IgD-negative memory B cell (primary cell): ENCODE results near the gene ERCC6. TPM values are rescaled to one million over a fixed set of nuclear protein-coding genes. Genes with fewer than 3 reads are reported as not detected.
A peak's percentile ranks its signal among the peaks of the same experiment; 100 is the strongest.

ENCODE experiments used
- H3K27ac Mint-ChIP-seq, 3 donors: one replicate each; pipeline ENCODE4 v1.8.0; 2020 to 2022; ENCODE audit warnings: mild to moderate bottlenecking in 3 of 3, mixed read lengths in 3 of 3, moderate library complexity in 1 of 3
- H3K27me3 Mint-ChIP-seq: one replicate; pipeline ENCODE4 v1.8.0; 2021; ENCODE audit warnings: mixed read lengths
- H3K36me3 Mint-ChIP-seq: one replicate; pipeline ENCODE4 v1.8.0; 2020; ENCODE audit warnings: mild to moderate bottlenecking, mixed read lengths
- H3K4me1 Mint-ChIP-seq, 3 donors: one replicate each; pipeline ENCODE4 v1.8.0; 2020 to 2022; ENCODE audit warnings: mixed read lengths in 3 of 3, mild to moderate bottlenecking in 1 of 3
- H3K4me3 Mint-ChIP-seq, 4 donors: one replicate each; pipeline ENCODE4 v1.8.0; 2020 to 2022; ENCODE audit warnings: mild to moderate bottlenecking in 4 of 4, mixed read lengths in 4 of 4, moderate library complexity in 3 of 4
- H3K9me3 Mint-ChIP-seq, 3 donors: one replicate each; pipeline ENCODE4 v1.8.0; 2020 to 2021; ENCODE audit warnings: mixed read lengths in 3 of 3, mild to moderate bottlenecking in 1 of 3
- polyA plus RNA-seq: library from polyadenylated mRNA; unstranded; fragments of 300-500 nt; fragmentation: Illumina TruSeq; gene quantifications from one replicate; pipeline ENCODE4 v1.2.3, GENCODE V29; 2021

The ERCC6 gene
- 12.4 TPM for polyA plus RNA-seq

DNA sequence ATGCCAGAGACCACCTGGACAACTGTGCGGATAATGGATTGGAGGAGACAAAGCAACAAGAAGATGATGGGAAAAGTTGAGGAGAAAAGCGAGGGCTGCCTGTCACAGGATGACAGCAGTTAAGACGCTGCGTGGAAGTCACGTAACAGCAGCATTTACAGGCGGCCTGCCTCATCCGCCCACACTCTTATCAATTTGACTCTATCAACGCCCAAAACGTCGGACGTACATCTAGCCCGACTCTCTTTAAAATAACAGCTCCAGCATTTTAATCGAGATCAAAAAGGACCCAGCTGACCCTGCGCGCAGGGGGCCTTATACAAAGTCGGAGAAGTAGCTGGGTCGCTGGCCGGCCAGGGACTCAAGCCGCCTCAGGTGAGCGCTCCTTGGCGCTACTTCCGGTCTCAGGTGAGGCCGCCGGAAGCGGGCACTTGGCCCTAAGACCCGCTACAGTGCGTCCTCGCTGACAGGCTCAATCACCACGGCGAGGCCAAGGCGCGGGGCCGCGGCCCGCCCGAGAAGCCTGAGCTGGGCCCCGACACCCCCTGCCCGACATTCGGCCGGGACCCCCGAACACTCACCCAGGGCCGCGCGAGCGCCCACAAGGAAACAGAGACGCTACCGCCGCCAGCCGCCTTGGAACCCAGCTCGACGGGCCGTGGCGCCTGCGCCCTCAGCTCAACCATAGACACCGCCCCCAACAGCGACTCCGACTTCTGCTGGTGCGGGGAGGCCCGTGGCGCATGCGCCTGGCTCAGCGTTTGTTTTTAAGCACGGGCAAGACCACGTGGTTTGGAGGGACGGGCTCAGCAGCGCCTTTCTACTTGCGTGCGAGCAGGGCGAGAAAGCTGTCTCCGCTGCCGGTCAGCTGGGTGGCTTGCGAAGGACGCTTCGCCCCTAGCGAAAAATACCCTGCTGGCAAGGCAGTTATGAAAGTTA lies at the start of gene ERCC6:
TSS of gene ERCC6 (minus strand) at position 741 of the 939 bp plus-strand sequence.
- no peaks in the 10 kb centered on the region for H3K36me3 Mint-ChIP-seq
- peaks cover 4% of the 10 kb centered on the region for H3K27me3 Mint-ChIP-seq
- peaks cover 28 to 42% (median 30%) of the 10 kb centered on the region in 3 donors for H3K4me1 Mint-ChIP-seq
- peak within 1 kb of the TSS; percentile 92 to 99 (median 98) for H3K27ac Mint-ChIP-seq
- peak within 1 kb of the TSS; percentile 90 to 94 (median 94) for H3K4me3 Mint-ChIP-seq
- peaks cover 0 to 2% (median under 1%) of the 10 kb centered on the region in 3 donors for H3K9me3 Mint-ChIP-seq

DNA sequence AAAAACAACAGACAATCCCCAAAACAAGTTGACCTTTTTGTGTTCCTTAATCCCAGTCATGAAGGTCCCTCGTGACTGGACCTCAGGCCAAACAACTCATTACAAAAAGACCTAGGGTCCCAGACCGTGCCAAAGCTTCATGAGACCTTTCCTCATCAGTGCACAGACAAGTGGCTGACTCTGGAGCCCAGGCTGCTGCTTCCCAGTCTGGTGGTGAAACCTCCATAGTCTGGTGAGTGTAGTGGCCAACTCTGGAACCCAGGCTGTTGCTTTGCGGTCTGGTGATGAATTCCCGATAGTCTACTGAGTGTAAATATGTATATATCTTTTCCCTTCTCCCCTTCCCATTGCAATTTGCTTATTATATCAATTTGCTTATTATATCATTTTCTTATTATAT lies 49.1 kb upstream of the ERCC6 start:
- peaks cover 6% of the 10 kb centered on the region for H3K27me3 Mint-ChIP-seq
- H3K4me1 Mint-ChIP-seq: peaks cover 0 to under 1% (median under 1%) of the 10 kb centered on the region in 3 donors
- peaks cover 2 to 15% (median 3%) of the 10 kb centered on the region in 3 donors for H3K9me3 Mint-ChIP-seq
- no peak overlapping the region for H3K4me3 Mint-ChIP-seq
- no peaks in the 10 kb centered on the region for H3K36me3 Mint-ChIP-seq
- no peak overlapping the region for H3K27ac Mint-ChIP-seq

DNA sequence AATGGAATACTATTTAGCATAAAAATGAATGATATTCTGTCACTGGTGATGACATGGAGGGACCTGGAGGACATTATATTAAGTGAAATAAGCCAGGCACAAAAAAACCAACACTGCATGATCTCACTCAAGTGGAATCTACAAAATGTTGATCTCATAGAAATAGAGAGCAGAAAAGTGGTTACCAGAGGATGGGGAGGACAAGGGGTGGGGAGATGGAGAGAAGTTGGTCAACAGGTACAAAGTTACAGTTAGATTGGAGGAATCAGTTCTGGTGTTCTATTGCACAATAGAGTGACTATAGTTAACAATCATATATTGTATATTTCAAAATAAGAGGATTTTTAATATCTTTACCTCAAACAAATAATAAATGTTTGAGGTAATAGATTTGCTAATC lies 46.5 kb upstream of the ERCC6 start:
- Mint-ChIP-seq H3K36me3 (no peaks in the 10 kb centered on the region), H3K9me3 (peaks cover 3 to 15% (median 3%) of the 10 kb centered on the region in 3 donors), H3K27me3 (peaks cover 10% of the 10 kb centered on the region), H3K4me1 (peaks cover 0 to 3% (median 3%) of the 10 kb centered on the region in 3 donors), H3K27ac (no peak overlapping the region), H3K4me3 (no peak overlapping the region)

DNA sequence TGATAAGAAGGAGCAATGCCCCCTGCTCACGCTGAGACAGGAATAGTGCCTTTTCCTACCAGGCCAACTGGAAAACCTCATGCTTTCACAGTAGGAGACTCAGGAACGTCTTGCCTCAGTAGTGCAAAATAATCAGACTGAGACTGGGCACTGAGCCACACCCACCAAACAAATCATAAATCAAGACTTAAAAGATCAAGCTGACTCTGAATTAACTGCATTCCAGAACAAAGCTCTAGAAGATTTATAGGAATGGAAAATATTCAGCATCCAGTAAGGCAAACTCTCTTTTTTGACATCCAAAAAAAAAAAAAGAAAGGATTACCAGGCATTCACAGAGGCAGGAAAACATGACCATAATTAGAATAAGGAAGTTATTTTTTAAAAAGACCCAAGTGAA lies 40.7 kb upstream of the ERCC6 start:
- Mint-ChIP-seq H3K4me3 (no peak overlapping the region), H3K27me3 (peaks cover 14% of the 10 kb centered on the region), H3K27ac (no peak overlapping the region), H3K9me3 (peaks cover 0 to 1% (median 0%) of the 10 kb centered on the region in 3 donors), H3K36me3 (peaks cover 2% of the 10 kb centered on the region), H3K4me1 (peaks cover 0 to 3% (median 3%) of the 10 kb centered on the region in 3 donors)

DNA sequence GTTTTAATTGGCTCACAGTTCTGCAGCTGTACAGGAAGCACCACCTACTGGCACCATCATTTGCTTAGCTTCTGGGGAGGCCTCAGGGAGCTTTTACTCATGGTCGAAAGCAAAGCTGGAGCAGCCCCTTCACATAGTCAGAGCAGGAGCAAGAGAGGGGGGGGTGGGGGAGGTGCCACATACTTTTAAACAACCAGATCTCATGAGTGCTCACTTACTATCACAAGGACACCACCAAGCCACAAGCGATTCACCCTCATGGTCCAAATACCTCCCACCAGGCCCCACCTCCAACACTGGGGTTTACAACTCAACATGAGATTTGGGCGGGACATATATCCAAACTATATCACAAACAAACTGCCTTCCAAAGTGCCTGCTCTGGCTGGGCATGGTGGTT lies 39.5 kb upstream of the ERCC6 start:
- Mint-ChIP-seq H3K4me3 (no peak overlapping the region), H3K9me3 (peaks cover 0 to 1% (median 0%) of the 10 kb centered on the region in 3 donors), H3K36me3 (peaks cover 2% of the 10 kb centered on the region), H3K4me1 (peaks cover 0 to 3% (median 3%) of the 10 kb centered on the region in 3 donors), H3K27ac (no peak overlapping the region), H3K27me3 (peaks cover 14% of the 10 kb centered on the region)

DNA sequence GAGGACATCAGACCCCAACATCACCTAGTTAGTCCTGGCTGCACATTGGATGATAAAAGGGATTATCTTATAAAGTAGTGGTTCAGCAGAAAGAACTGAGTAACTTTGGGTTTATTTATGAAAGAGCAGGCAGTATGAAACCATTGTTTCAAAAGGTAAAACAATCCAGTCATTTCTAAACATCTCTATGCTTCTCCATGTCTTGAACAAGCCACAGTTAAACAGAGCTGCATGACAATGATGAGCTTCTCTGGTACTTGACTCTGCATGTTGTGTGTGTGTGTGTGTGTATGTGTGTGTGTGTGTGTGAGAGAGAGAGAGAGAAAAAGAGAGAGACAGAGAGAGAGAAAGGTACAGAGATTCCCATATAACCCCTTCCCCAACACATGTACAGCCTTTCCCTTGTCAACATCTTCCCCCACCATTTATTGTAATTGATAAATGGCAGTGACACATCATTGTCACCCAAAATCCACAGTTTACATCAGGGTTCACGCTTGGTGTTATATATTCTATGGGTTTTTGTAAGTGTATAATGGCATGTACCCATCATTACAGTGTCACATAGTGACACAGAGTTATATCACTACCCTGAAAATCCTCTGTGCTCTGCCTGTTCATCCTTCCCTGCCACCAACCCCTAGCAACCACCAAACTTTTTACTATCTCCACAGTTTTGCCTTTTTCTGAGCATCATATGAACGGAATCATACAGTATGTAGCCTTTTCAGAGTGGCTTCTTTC lies 38.4 kb upstream of the ERCC6 start:
- H3K27me3 Mint-ChIP-seq: peaks cover 12% of the 10 kb centered on the region
- peaks cover 2% of the 10 kb centered on the region for H3K36me3 Mint-ChIP-seq
- no peak overlapping the region for H3K27ac Mint-ChIP-seq
- H3K4me1 Mint-ChIP-seq: peaks cover 0 to 3% (median 3%) of the 10 kb centered on the region in 3 donors
- H3K4me3 Mint-ChIP-seq: no peak overlapping the region
- no peaks in the 10 kb centered on the region for H3K9me3 Mint-ChIP-seq

DNA sequence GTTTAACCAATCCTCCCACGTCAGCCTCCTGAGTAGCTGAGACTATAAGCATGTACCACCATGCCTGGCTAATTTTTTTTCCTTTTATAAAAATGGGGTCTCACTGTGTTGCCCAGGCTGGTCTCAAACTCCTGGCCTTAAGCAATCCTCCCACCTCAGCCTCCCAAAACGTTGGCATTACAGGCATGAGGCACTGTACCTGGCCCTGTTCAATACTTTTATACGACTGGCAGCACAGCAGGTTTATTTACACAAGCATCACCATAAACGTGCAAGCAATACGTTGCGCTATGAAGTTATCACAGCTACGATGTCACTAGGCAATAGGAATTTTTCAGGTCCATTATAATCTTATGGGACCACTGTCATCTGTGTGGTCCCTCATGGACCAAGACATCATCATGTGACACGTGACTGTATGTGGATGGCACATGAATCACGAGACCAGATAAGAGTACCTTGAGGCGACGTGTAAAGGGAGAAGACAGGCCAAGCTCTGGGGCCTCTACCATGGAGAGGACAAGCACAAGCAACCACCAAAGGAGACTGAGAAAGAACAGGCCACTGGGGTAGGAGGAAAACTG lies 36.7 kb upstream of the ERCC6 start:
- peaks cover 2% of the 10 kb centered on the region for H3K36me3 Mint-ChIP-seq
- H3K9me3 Mint-ChIP-seq: no peaks in the 10 kb centered on the region
- no peaks in the 10 kb centered on the region for H3K4me1 Mint-ChIP-seq
- H3K27ac Mint-ChIP-seq: no peak overlapping the region
- no peak overlapping the region for H3K4me3 Mint-ChIP-seq
- H3K27me3 Mint-ChIP-seq: peaks cover 6% of the 10 kb centered on the region

DNA sequence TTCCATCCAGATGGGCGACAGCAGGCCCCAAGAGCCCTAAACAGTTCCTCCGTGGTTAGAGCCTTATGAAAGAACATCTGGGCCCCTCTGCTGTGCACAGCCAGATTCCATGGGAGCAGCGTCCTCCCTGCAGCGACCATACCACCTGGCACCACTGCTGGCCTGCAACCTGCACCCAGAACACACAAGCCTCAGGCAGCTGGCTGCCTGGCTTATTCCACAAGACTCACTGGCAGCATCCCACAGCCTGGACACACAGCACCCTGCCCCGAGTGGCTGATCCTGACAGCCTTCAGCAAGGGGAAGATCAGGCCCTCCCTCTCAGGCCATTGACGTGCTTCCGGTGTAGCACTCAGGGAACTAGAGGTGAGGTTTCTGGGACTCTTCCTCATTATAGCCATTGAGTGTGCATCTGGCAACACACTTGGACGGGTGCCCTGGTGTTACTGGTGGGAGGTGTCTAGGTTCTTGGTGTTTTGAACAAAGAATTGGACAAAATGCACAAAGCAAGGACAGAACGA lies 33.7 kb upstream of the ERCC6 start:
- peaks cover 4 to 8% (median 5%) of the 10 kb centered on the region in 3 donors for H3K9me3 Mint-ChIP-seq
- H3K4me3 Mint-ChIP-seq: no peak overlapping the region
- H3K27me3 Mint-ChIP-seq: peaks cover 6% of the 10 kb centered on the region
- peaks cover 7 to 14% (median 13%) of the 10 kb centered on the region in 3 donors for H3K4me1 Mint-ChIP-seq
- H3K36me3 Mint-ChIP-seq: peaks cover 2% of the 10 kb centered on the region
- H3K27ac Mint-ChIP-seq: peak overlapping the region in 1 of 3 donors; percentile 37

DNA sequence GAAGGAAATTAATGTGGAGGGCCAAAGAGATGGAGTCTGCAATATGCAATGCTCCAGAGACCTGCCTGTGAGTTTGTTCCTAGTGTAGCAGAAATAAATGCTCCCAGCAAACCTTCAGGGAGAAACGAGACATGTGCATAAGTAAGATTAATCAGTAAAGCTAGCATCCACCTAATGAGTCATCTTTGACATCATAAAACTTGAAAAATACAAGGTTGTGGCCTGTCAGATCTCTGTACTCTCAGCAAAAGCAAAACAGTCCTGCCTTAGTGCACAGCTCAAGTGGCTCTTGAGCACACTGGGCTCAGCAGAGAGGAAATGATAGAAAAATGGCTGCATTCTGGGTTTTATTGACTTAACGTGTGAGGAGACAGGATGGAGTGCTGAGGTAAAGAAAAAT lies 32.5 kb upstream of the ERCC6 start:
- Mint-ChIP-seq H3K27me3 (peaks cover 6% of the 10 kb centered on the region), H3K4me1 (peaks cover 7 to 19% (median 16%) of the 10 kb centered on the region in 3 donors), H3K27ac (no peak overlapping the region), H3K4me3 (no peak overlapping the region), H3K9me3 (peaks cover 8 to 15% (median 10%) of the 10 kb centered on the region in 3 donors), H3K36me3 (peaks cover 2% of the 10 kb centered on the region)

DNA sequence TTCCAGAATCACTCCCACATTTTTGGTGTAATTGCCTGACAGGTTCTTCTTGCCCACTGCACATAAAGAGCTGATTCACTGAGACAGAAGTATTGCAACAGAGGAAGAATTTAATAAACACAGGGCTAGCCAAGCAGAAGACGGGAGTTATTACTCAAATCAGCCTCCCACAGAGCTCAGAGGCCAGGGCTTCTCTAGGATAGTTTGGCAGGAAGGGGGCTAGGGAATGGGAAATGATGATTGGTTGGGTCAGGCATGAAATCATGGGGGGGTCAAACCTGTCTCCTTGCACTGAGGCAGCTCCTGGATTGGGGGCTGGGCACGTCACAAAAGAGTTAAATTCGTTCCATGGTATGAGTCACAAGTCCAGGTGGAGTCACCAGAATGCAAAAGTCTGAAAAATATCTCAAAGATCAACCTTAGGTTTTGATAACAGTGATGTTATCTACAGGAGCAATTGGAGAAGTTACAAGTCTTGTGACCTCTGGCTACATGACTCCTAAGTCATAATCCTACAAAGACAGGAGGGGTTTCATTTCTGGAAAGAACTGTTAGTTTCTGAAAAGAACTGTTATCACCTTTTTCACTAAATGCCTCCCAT lies 30.2 kb upstream of the ERCC6 start:
- Mint-ChIP-seq H3K4me3 (no peak overlapping the region), H3K27me3 (peaks cover 6% of the 10 kb centered on the region), H3K36me3 (no peaks in the 10 kb centered on the region), H3K4me1 (peaks cover 7 to 19% (median 18%) of the 10 kb centered on the region in 3 donors), H3K27ac (no peak overlapping the region), H3K9me3 (peaks cover 8 to 15% (median 10%) of the 10 kb centered on the region in 3 donors)

DNA sequence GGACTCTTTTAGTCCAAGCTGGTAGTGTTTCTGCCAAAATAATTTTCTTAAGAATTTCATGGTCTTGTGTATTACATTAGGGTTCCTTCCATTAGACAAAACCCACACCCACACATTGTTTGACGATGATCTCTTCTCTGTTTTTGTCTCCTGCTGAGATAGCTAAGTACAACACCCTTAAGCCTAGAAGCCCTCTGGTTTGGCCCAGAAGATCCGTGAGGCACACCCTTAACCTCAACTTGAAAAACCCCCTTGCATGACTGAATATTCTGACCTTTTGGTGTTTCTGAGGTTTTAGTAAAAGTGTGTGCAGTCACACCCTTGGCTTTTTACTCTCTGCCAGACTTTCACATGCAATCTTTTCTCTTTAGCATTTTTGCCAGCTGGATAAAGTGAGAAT lies 29.3 kb upstream of the ERCC6 start:
- H3K36me3 Mint-ChIP-seq: no peaks in the 10 kb centered on the region
- peaks cover 5% of the 10 kb centered on the region for H3K27me3 Mint-ChIP-seq
- H3K27ac Mint-ChIP-seq: no peak overlapping the region
- peaks cover 10 to 15% (median 10%) of the 10 kb centered on the region in 3 donors for H3K9me3 Mint-ChIP-seq
- peaks cover 7 to 19% (median 18%) of the 10 kb centered on the region in 3 donors for H3K4me1 Mint-ChIP-seq
- H3K4me3 Mint-ChIP-seq: peak overlapping the region in 1 of 4 donors; percentile 73

DNA sequence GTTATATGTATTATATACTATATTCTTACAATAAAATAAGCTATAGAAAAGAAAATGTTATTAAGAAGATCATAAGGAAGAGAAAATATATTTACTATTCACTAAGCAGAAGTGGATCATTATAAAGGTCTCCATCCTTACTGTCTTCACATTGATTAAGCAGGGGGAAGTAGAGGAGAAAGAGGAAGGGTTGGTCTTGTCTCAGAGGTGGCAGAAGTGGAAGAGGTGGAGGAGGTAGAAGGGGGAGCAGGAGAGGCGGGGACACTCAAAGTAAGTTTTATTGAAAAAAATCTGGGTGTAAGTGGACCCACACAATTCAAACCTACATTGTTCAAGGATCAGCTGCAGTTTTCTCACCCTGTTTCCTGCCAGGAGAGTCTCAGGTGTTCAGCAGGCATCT lies 28.9 kb upstream of the ERCC6 start:
- H3K9me3 Mint-ChIP-seq: peaks cover 10 to 15% (median 10%) of the 10 kb centered on the region in 3 donors
- no peaks in the 10 kb centered on the region for H3K36me3 Mint-ChIP-seq
- no peak overlapping the region for H3K27ac Mint-ChIP-seq
- H3K27me3 Mint-ChIP-seq: peaks cover 7% of the 10 kb centered on the region
- H3K4me1 Mint-ChIP-seq: peaks cover 7 to 19% (median 18%) of the 10 kb centered on the region in 3 donors
- peak overlapping the region in 2 of 4 donors; percentile 35 to 73 for H3K4me3 Mint-ChIP-seq

DNA sequence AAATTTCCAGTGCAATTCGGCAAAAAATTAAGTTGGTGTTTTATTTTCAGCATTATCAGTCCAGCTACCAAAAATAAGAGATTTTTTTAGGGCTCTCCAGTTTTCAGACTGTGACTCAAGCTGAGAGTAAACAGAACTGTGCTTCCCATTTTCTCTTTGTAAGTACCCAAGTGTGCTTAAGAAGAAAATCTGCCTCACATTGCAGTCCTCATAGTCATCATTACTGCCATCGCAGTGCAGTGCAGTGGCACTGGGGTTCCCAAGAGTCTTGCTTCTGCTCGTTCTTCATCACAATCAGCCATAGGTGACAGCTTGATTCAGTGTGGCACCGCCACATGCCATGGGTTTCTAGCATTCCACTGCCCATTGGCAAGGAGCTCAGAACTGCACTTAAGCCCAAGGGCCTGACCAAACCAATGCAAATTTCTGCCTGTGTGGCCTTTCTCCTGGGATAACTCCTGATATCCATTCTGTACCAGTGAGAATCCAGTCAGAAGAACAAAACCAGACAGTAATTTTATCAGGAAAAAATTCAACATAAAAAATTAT lies 25.6 kb upstream of the ERCC6 start:
- Mint-ChIP-seq H3K27ac (no peak overlapping the region), H3K4me1 (peaks cover 7 to 19% (median 18%) of the 10 kb centered on the region in 3 donors), H3K4me3 (no peak overlapping the region), H3K36me3 (no peaks in the 10 kb centered on the region), H3K9me3 (peaks cover 10 to 15% (median 10%) of the 10 kb centered on the region in 3 donors), H3K27me3 (peaks cover 10% of the 10 kb centered on the region)

DNA sequence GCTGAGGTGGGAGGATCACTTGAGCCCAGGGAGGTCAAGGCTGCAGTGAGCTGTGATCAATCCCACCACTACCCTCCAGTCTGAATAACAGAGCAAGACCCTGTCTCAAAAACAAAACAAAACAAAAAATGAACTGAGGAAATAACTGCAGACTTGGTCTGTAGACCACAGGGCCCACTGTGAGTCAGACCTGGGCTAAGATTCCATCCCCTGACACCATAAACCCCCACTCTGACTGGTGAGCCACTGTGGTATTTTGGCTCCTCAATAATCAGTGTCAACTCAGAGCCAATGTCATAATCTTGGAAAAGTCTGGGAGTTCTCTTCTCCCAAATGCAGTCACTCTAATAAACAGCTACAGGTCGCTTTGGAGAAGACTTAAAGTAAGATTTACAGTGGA lies 24.0 kb upstream of the ERCC6 start:
- Mint-ChIP-seq H3K27ac (no peak overlapping the region), H3K9me3 (peaks cover 5 to 7% (median 6%) of the 10 kb centered on the region in 3 donors), H3K27me3 (peaks cover 12% of the 10 kb centered on the region), H3K4me1 (peaks cover 2 to 8% (median 7%) of the 10 kb centered on the region in 3 donors), H3K36me3 (peaks cover 3% of the 10 kb centered on the region), H3K4me3 (no peak overlapping the region)
